ENCODE measurements around the gene CPNE9. TPM values are rescaled to one million over a fixed set of nuclear protein-coding genes. Genes with fewer than 3 reads are reported as not detected.

The CPNE9 gene
- polyA plus RNA-seq, 2 of the 4 experiments (the other 2 are of a cell fraction), result 0.03 TPM; not detected in 1

DNA sequence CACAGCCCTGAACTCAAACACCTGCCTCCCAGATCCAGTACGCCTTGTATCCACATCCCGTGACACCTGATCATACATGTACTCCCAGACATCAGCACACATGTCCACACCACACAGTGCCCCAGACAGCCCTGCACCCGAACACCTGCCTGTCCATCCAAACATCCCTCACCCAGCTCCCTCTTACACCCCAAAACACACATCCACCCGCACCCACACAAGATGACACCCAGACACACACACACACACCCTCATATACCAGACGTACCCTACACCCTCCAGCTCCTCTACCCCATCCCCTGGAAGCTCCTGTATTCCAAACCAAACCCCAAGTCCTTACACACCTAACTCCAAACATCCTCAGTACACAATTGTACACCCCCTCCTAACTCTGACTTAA is 65.4 kb downstream of the CPNE9 start:
- Histone ChIP-seq H3K4me3 (peak overlapping the region; percentile 74), H3K4me1 (peaks cover 27% of the 10 kb centered on the region), H3K9me3 (no peaks in the 10 kb centered on the region), H3K4me2 (peak overlapping the region; percentile 98), H3K27ac (peak overlapping the region; percentile 92 to 95)
- FAIRE-seq, result no peak
- TF ChIP-seq RFX5 (IDR thresholded peaks at IDR 0.05), result no peak
- 91% methylated on average over 5 of the region's 5 CpGs for WGBS (ENCODE audit: missing lambda C conversion rate)
- ATAC-seq, result peak; percentile 5; a peak in 2 of 6 replicates
- POLR2A ChIA-PET, result interaction anchor here (1.5 kb wide), 1 partner anchor 24 kb away, joined by 3 read pairs; the partner anchor contains the start of genes ARPC4 and TADA3
- CTCF ChIA-PET, result interaction anchor here (1.1 to 2.7 kb wide), 3 partner anchors 10 to 177 kb away, joined by 3 to 20 read pairs (median 5); no protein-coding TSS in a partner anchor
- DNase-seq (ENCODE audit: low read depth in 1 of 2, low spot score in 1 of 2), result no peak

DNA sequence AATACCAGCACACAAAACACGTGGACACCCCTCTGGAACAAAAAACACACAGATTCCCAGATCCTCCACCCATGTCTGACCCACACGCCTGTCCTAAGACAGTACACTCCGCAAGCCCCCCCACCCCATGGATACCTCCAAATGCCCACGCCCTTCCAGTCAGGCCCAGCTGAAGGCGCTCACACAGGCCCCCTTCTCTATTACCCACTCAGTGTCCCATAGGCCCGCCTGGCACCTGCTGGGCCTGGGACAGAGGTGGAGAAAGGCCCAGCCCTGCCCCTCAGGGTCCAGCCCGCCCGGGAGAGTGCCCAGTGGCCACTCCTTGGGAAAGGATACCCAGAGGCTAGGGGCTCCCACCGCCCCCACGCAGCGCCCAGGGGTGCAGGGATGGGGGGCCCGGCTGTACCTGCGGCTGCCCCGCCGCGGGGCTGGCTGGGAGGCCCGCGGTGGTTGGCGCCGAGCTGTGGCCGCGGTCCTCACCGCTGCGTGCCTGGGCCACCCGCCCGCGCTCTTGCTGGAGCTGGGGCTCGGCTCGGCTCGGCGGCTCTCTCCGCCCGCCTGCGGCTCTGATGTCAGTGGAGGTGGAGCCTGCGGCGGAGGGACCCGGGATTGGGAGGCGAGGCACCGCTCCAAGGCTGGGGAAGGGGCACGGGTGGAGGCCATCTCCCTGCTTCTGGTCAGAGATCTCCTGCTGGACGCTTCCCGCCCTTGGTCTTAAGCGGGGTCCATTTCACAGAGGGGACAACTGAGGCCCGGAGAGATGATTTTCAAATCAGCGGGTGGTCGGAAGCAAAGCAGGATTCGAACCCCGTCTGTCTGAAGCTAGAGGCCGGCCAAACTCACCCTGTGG is 66.0 kb downstream of the CPNE9 start, which contains the start of gene CAMK1:
CAMK1 (minus strand) TSS at position 522 of the 850 bp plus-strand sequence. CDS start 2,198 bp downstream, outside the sequence.
- H3K4me3 ChIP-seq, result peak within 1 kb of the TSS; percentile 74
- FAIRE-seq, result no peak
- ChIA-PET POLR2A (interaction anchor here (0.9 to 1.3 kb wide), 2 partner anchors 20 to 23 kb away, joined by 3 to 10 read pairs; partner anchors contain the start of genes ARPC4, OGG1 and TADA3), CTCF (interaction anchor here (0.6 to 2.7 kb wide), 6 partner anchors 20 to 211 kb away, joined by 3 to 20 read pairs (median 4); partner anchors contain the start of gene OGG1)
- peak; percentile 91 to 93 for ATAC-seq
- H3K4me2 ChIP-seq, result peak within 1 kb of the TSS; percentile 98
- peak; percentile 44 to 79 for DNase-seq (ENCODE audit: low read depth in 1 of 2, low spot score in 1 of 2)
- peak within 1 kb of the TSS; percentile 92 to 95 for H3K27ac ChIP-seq
- 29% methylated on average over 15 of the region's 49 CpGs for WGBS (ENCODE audit: missing lambda C conversion rate)
- no peaks in the 10 kb centered on the region for H3K9me3 ChIP-seq
- peaks cover 27% of the 10 kb centered on the region for H3K4me1 ChIP-seq
- TF ChIP-seq EHF (CRISPR knock-in tag; IDR thresholded peaks at IDR 0.05) (no peak), ZFP36 (IDR thresholded peaks at IDR 0.05; ENCODE audit: borderline replicate concordance, partially characterized antibody) (no peak), SREBF2 (IDR thresholded peaks at IDR 0.05) (no peak), KDM5A (IDR thresholded peaks at IDR 0.05) (no peak), EHMT2 (IDR thresholded peaks at IDR 0.05; ENCODE audit: low read depth) (no peak), BHLHE40 (IDR thresholded peaks at IDR 0.05; ENCODE audit: low read depth, low read length) (no peak), HEYL (CRISPR knock-in tag; IDR thresholded peaks at IDR 0.05) (no peak), CEBPB (IDR thresholded peaks at IDR 0.05) (no peak), FOXS1 (CRISPR knock-in tag; IDR thresholded peaks at IDR 0.05) (no peak), JUN (IDR thresholded peaks at IDR 0.05) (no peak; a peak in 1 of 5 replicates), ZC3H11A (IDR thresholded peaks at IDR 0.05) (no peak), GATA3 (IDR thresholded peaks at IDR 0.05; ENCODE audit: borderline replicate concordance) (no peak), FOSL2 (IDR thresholded peaks at IDR 0.05) (no peak), FOSL2 (CRISPR knock-in tag; IDR thresholded peaks at IDR 0.05) (no peak), CBX2 (IDR thresholded peaks at IDR 0.05; ENCODE audit: borderline replicate concordance, low read depth) (no peak), CBX8 (IDR thresholded peaks at IDR 0.05) (no peak), TFCP2L1 (CRISPR knock-in tag; IDR thresholded peaks at IDR 0.05) (no peak), HOXB13 (CRISPR knock-in tag; IDR thresholded peaks at IDR 0.05; ENCODE audit: low read depth) (no peak), HDAC2 (IDR thresholded peaks at IDR 0.05) (no peak), PHF8 (IDR thresholded peaks at IDR 0.05; ENCODE audit: borderline replicate concordance, low read depth) (peak; percentile 53; the same call in 1 of the 2 replicates), SMC3 (IDR thresholded peaks at IDR 0.05) (no peak), HOXB5 (CRISPR knock-in tag; IDR thresholded peaks at IDR 0.05) (no peak)
- TF ChIP-seq, protein P1, sequence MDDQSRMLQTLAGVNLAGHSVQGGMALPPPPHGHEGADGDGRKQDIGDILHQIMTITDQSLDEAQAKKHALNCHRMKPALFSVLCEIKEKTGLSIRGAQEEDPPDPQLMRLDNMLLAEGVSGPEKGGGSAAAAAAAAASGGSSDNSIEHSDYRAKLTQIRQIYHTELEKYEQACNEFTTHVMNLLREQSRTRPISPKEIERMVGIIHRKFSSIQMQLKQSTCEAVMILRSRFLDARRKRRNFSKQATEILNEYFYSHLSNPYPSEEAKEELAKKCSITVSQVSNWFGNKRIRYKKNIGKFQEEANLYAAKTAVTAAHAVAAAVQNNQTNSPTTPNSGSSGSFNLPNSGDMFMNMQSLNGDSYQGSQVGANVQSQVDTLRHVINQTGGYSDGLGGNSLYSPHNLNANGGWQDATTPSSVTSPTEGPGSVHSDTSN (IDR thresholded peaks at IDR 0.05), result no peak
- TF ChIP-seq, protein P2, sequence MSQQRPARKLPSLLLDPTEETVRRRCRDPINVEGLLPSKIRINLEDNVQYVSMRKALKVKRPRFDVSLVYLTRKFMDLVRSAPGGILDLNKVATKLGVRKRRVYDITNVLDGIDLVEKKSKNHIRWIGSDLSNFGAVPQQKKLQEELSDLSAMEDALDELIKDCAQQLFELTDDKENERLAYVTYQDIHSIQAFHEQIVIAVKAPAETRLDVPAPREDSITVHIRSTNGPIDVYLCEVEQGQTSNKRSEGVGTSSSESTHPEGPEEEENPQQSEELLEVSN (IDR thresholded peaks at IDR 0.05; ENCODE audit: borderline replicate concordance, low read depth), result peak; percentile 43; the same call in 1 of the 2 replicates
- TF ChIP-seq, protein P3, sequence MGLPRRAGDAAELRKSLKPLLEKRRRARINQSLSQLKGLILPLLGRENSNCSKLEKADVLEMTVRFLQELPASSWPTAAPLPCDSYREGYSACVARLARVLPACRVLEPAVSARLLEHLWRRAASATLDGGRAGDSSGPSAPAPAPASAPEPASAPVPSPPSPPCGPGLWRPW (IDR thresholded peaks at IDR 0.05), result no peak
- TF ChIP-seq, protein P4, sequence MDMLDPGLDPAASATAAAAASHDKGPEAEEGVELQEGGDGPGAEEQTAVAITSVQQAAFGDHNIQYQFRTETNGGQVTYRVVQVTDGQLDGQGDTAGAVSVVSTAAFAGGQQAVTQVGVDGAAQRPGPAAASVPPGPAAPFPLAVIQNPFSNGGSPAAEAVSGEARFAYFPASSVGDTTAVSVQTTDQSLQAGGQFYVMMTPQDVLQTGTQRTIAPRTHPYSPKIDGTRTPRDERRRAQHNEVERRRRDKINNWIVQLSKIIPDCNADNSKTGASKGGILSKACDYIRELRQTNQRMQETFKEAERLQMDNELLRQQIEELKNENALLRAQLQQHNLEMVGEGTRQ (IDR thresholded peaks at IDR 0.05), result no peak
- TF ChIP-seq, protein P5, sequence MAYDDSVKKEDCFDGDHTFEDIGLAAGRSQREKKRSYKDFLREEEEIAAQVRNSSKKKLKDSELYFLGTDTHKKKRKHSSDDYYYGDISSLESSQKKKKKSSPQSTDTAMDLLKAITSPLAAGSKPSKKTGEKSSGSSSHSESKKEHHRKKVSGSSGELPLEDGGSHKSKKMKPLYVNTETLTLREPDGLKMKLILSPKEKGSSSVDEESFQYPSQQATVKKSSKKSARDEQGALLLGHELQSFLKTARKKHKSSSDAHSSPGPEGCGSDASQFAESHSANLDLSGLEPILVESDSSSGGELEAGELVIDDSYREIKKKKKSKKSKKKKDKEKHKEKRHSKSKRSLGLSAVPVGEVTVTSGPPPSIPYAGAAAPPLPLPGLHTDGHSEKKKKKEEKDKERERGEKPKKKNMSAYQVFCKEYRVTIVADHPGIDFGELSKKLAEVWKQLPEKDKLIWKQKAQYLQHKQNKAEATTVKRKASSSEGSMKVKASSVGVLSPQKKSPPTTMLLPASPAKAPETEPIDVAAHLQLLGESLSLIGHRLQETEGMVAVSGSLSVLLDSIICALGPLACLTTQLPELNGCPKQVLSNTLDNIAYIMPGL (CRISPR knock-in tag; IDR thresholded peaks at IDR 0.05; ENCODE audit: borderline replicate concordance), result no peak
- TF ChIP-seq, protein P6, sequence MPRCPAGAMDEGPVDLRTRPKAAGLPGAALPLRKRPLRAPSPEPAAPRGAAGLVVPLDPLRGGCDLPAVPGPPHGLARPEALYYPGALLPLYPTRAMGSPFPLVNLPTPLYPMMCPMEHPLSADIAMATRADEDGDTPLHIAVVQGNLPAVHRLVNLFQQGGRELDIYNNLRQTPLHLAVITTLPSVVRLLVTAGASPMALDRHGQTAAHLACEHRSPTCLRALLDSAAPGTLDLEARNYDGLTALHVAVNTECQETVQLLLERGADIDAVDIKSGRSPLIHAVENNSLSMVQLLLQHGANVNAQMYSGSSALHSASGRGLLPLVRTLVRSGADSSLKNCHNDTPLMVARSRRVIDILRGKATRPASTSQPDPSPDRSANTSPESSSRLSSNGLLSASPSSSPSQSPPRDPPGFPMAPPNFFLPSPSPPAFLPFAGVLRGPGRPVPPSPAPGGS (IDR thresholded peaks at IDR 0.05), result 0 out of 3 replicates have a peak, but pooled peaks have one; percentile 36
- TF ChIP-seq, protein P7, sequence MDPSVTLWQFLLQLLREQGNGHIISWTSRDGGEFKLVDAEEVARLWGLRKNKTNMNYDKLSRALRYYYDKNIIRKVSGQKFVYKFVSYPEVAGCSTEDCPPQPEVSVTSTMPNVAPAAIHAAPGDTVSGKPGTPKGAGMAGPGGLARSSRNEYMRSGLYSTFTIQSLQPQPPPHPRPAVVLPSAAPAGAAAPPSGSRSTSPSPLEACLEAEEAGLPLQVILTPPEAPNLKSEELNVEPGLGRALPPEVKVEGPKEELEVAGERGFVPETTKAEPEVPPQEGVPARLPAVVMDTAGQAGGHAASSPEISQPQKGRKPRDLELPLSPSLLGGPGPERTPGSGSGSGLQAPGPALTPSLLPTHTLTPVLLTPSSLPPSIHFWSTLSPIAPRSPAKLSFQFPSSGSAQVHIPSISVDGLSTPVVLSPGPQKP (IDR thresholded peaks at IDR 0.05; ENCODE audit: low read depth, low read length), result no peak
